NCI-H748 treated with DMSO at 0.1 percent for 48 hours (cell line): ENCODE data around the gene RAPGEF6.
"Not testable (repeated sequence)": the region's sequence is repeated elsewhere in the genome, so short reads cannot be mapped to it uniquely, and the experiment has no call there.

Experiments
- DNase-seq: peaks from one replicate; lab custom pipeline; 2025; lab: John Stamatoyannopoulos, UW

Gene RAPGEF6

GRCh38 chr5:131384616-131385214 is 250.3 kb downstream of the RAPGEF6 start:
- DNase-seq: no peak

GRCh38 chr5:131384173-131384572 is 250.9 kb downstream of the RAPGEF6 start:
- DNase-seq: no peak

- DNase-seq: peak; percentile 6
Measured at GRCh38 chr5:131382407-131383395, 252.3 kb downstream of the RAPGEF6 start.

- DNase-seq: no peak
Measured at GRCh38 chr5:131381777-131382176, 253.3 kb downstream of the RAPGEF6 start.

GRCh38 chr5:131381021-131381420 is 254.0 kb downstream of the RAPGEF6 start:
- DNase-seq: no peak

- not testable (repeated sequence) for DNase-seq
Measured at GRCh38 chr5:131380238-131380637, 254.8 kb downstream of the RAPGEF6 start.

GRCh38 chr5:131379723-131380122 is 255.3 kb downstream of the RAPGEF6 start:
- no peak for DNase-seq

GRCh38 chr5:131378721-131379541 is 256.1 kb downstream of the RAPGEF6 start:
- DNase-seq: no peak

GRCh38 chr5:131377785-131378325 is 257.2 kb downstream of the RAPGEF6 start:
- no peak for DNase-seq

- DNase-seq: no peak
Measured at GRCh38 chr5:131377346-131377745, 257.7 kb downstream of the RAPGEF6 start.

- DNase-seq: no peak
Measured at GRCh38 chr5:131375351-131375750, 259.7 kb downstream of the RAPGEF6 start.
